Pancreas (tissue), 10 donors: ENCODE data around the gene PTPN2. TPM values are rescaled to one million over a fixed set of nuclear protein-coding genes. Genes with fewer than 3 reads are reported as not detected.

Experiments used
- ATAC-seq, 4 donors: fragments of 200-7000 bp; cut with Tn5 transposase; one replicate each; pipeline versions ENCODE4 v1.8.0 to v1.9.1; 2020; ENCODE audit warnings: mild to moderate bottlenecking in 4 of 4, moderate library complexity in 4 of 4
- DNase-seq, 6 donors: peaks; one replicate each; pipeline ENCODE4 v3.0.0-alpha.2; 2020
- FAIRE-seq: peaks from 2 replicates; lab custom pipeline; 2012; peaks lifted over from hg19 to GRCh38; lab: Jason Lieb, UNC
- H3K27ac ChIP-seq, 4 donors: fragments of 200-600 bp; sonication (generic); 1 replicate in 3 of 4; 2 replicates in 1 of 4; pipeline versions ENCODE4 v1.5.0 to v1.8.0; 2020
- H3K27me3 ChIP-seq, 4 donors: fragments of 200-600 bp; one replicate each; pipeline ENCODE4 v1.8.0; 2021
- H3K36me3 ChIP-seq, 3 donors: fragments of 200-600 bp; sonication (generic) in 1 of 3; one replicate each; pipeline versions ENCODE4 v1.5.0 to v1.8.0; 2020 to 2021
- H3K4me1 ChIP-seq, 3 donors: fragments of 200-600 bp; one replicate each; pipeline ENCODE4 v1.8.0; 2021
- H3K4me3 ChIP-seq, 4 donors: fragments of 200-600 bp; sonication (generic) in 2 of 4; one replicate each; pipeline versions ENCODE4 v1.5.0 to v1.8.0; 2020 to 2021
- H3K9me3 ChIP-seq, 4 donors: fragments of 200-600 bp; one replicate each; pipeline ENCODE4 v1.8.0; 2021
- CTCF ChIP-seq, 4 donors: fragments of 200-600 bp; sonication (generic) in 3 of 4; IDR thresholded peaks; one replicate each; pipeline versions ENCODE4 v1.5.0 to v1.8.0; 2021; ENCODE audit warnings: antibody characterized with exemption in 4 of 4
- WGBS, 2 donors: extraction: QIAGEN DNeasy Blood & Tissue Kit; methylation state at CpG; one replicate each; pipeline ENCODE4 v1.1.7; 2013; 5-methylcytosine and 5-hydroxymethylcytosine counted together
- intact Hi-C, 3 donors: fragments of 100-400 bp; cut with DNase I; formaldehyde crosslinking; loops; one replicate each; pipeline versions ENCODE4 v1.11.1 to v1.14.2; 2022
- polyA plus RNA-seq, 2 donors: library from polyadenylated mRNA; stranded (reverse); fragments of 200-250 nt; gene quantifications; one replicate each; pipeline ENCODE4 v1.2.3, GENCODE V29; 2013
- total RNA-seq, 6 donors: library from RNA; stranded (reverse); fragmentation: NEBNext Ultra II Directional in 4 of 6; extraction: Animal tissue kit (Norgen Biotek cat#: 25700) in 4 of 6; gene quantifications; one replicate each; pipeline versions ENCODE4 v1.2.1 to v1.2.4, GENCODE V29; 2021 to 2023
- donor health status: healthy with polysubstance abuse.
- donor health status: DM: no; HTN: no; CAD: no; lungs with moderate emphysema.
- donor health status: DM: no; HTN: no; CAD: no.
- donor health status: control.
- donor health status: control.
- donor health status: Bipolar disorder and iron deficiency.
- donor health status: DM: yes; HTN: yes; CAD: no.
- donor health status: DM: no; HTN: no; CAD: no.
- donor health status: DM: no; HTN: no; CAD: no.
- donor health status: DM: yes; HTN: yes; CAD: no.

Gene PTPN2
- total and polyA plus RNA-seq, 8 donors, result 22.8 to 37.1 (median 26.3) TPM

- WGBS, 2 donors, result 64 to 67% methylated on average over 6 of the region's 6 CpGs
- Histone ChIP-seq H3K27me3 (no peaks in the 10 kb centered on the region), H3K9me3 (no peaks in the 10 kb centered on the region), H3K4me3 (no peak overlapping the region), H3K36me3 (no peaks in the 10 kb centered on the region), H3K4me1 (no peaks in the 10 kb centered on the region), H3K27ac (no peak overlapping the region)
- no peak for FAIRE-seq
- no peak for DNase-seq
- ATAC-seq, result no peak
- no peak for TF ChIP-seq CTCF (IDR thresholded peaks at IDR 0.05)
- intact Hi-C loops, result loop anchor here in 1 of 3 donors (10.0 kb wide), 1 partner anchor 63 kb away; no protein-coding TSS in a partner anchor
Observed at GRCh38 chr18:12772111-12772510, 111.9 kb downstream of the PTPN2 start.

GRCh38 chr18:12770469-12771219 is 113.4 kb downstream of the PTPN2 start:
- no peak for FAIRE-seq
- WGBS, 2 donors, result 77 to 80% methylated on average over 15 of the region's 15 CpGs
- no peak for DNase-seq
- intact Hi-C loops, result loop anchor here in 1 of 3 donors (10.0 kb wide), 1 partner anchor 64 kb away; no protein-coding TSS in a partner anchor
- no peak overlapping the region for H3K4me3 ChIP-seq
- no peaks in the 10 kb centered on the region for H3K4me1 ChIP-seq
- H3K9me3 ChIP-seq, result no peaks in the 10 kb centered on the region
- no peak overlapping the region for H3K27ac ChIP-seq
- H3K36me3 ChIP-seq, result no peaks in the 10 kb centered on the region
- H3K27me3 ChIP-seq, result no peaks in the 10 kb centered on the region
- ATAC-seq, result no peak
- TF ChIP-seq CTCF (IDR thresholded peaks at IDR 0.05), result no peak

GRCh38 chr18:12769644-12770440 is 114.2 kb downstream of the PTPN2 start:
- DNase-seq (no peak), FAIRE-seq (no peak), ATAC-seq (no peak)
- Histone ChIP-seq H3K4me1 (no peaks in the 10 kb centered on the region), H3K4me3 (no peak overlapping the region), H3K27ac (no peak overlapping the region), H3K9me3 (no peaks in the 10 kb centered on the region), H3K36me3 (no peaks in the 10 kb centered on the region), H3K27me3 (no peaks in the 10 kb centered on the region)
- no peak for TF ChIP-seq CTCF (IDR thresholded peaks at IDR 0.05)
- intact Hi-C loops, result loop anchor here in 1 of 3 donors (10.0 kb wide), 1 partner anchor 65 kb away; no protein-coding TSS in a partner anchor
- WGBS, 2 donors, result 68 to 76% methylated on average over 4 of the region's 4 CpGs

- ATAC-seq, result no peak
- WGBS, 2 donors, result 69 to 83% methylated on average over 3 of the region's 3 CpGs
Observed at GRCh38 chr18:12769136-12769535, 114.9 kb downstream of the PTPN2 start.

More at GRCh38 chr18:12769136-12769535, 114.9 kb downstream of the PTPN2 start:
- TF ChIP-seq CTCF (IDR thresholded peaks at IDR 0.05), result no peak
- Histone ChIP-seq H3K27me3 (no peaks in the 10 kb centered on the region), H3K4me3 (no peak overlapping the region), H3K27ac (no peak overlapping the region), H3K36me3 (no peaks in the 10 kb centered on the region), H3K9me3 (no peaks in the 10 kb centered on the region), H3K4me1 (no peaks in the 10 kb centered on the region)
- intact Hi-C loops, result no loop called here
- FAIRE-seq (no peak), DNase-seq (no peak)
